ENCODE measurements around the gene CYP24A1. TPM values are rescaled to one million over a fixed set of nuclear protein-coding genes. Genes with fewer than 3 reads are reported as not detected.

Gene CYP24A1
- total and polyA plus RNA-seq, 2 donors (not counting 3 experiments of a cell fraction or from before 2014, with no cell fraction given): not detected

- Histone ChIP-seq H3K9me3 (replicated peaks; ENCODE audit: control insufficient read depth, insufficient read depth, low read length) (no peaks in the 10 kb centered on the region), H3K4me2 (ENCODE audit: insufficient read depth, low read length) (no peak overlapping the region), H3K9ac (replicated peaks; ENCODE audit: extremely low read depth, insufficient read depth, low read length) (no peak overlapping the region), H3K27ac (ENCODE audit: insufficient read depth, low read depth, low read length) (no peak overlapping the region), H3K36me3 (ENCODE audit: control insufficient read depth in 2 of 2, extremely low read depth in 1 of 2, insufficient read depth in 2 of 2, low read length in 2 of 2) (no peaks in the 10 kb centered on the region), H3K4me3 (replicated peaks in 1 of 3; ENCODE audit: insufficient read depth in 1 of 3, low read depth in 1 of 3, low read length in 3 of 3) (no peak overlapping the region), H3K79me2 (ENCODE audit: control insufficient read depth, insufficient read depth, low read length) (peaks cover 15% of the 10 kb centered on the region), H2AFZ (ENCODE audit: low read depth, low read length) (no peak overlapping the region), H3K9me1 (replicated peaks; ENCODE audit: control insufficient read depth, extremely low read depth, insufficient read depth, low read length) (no peaks in the 10 kb centered on the region), H3K27me3 (ENCODE audit: control insufficient read depth in 2 of 2, insufficient read depth in 2 of 2, low read length in 2 of 2) (no peaks in the 10 kb centered on the region), H4K20me1 (replicated peaks; ENCODE audit: control insufficient read depth, extremely low read depth, insufficient read depth, low read length) (no peaks in the 10 kb centered on the region), H3K4me1 (ENCODE audit: control insufficient read depth, extremely low read depth, insufficient read depth, low read length) (peaks cover 8% of the 10 kb centered on the region)
- intact Hi-C loops (cut with micrococcal nuclease): no loop called here
- CTCF ChIA-PET: interaction anchor here (1.2 to 2.3 kb wide), 4 partner anchors 12 to 108 kb away, joined by 3 to 9 read pairs (median 4); no protein-coding TSS in a partner anchor
- POLR2A ChIA-PET: no interaction called here
- BruUV-seq (replicated peaks): no TSS peak
- no peak for TF ChIP-seq MYC (IDR thresholded peaks at IDR 0.05; ENCODE audit: low read depth, low read length)
- TF ChIP-seq EZH2 (IDR thresholded peaks at IDR 0.05; ENCODE audit: borderline replicate concordance, low read depth, low read length, severe bottlenecking): no peak
- TF ChIP-seq CTCF (IDR thresholded peaks at IDR 0.05; ENCODE audit: extremely low read depth in 1 of 2, insufficient read depth in 1 of 2, low read depth in 1 of 2, low read length in 2 of 2): no peak
- no peak for TF ChIP-seq MAX (IDR thresholded peaks at IDR 0.05; ENCODE audit: insufficient read depth, insufficient read length)
- TF ChIP-seq FOS (IDR thresholded peaks at IDR 0.05; ENCODE audit: borderline replicate concordance, insufficient read depth, low read length): no peak
- TF ChIP-seq JUN (IDR thresholded peaks at IDR 0.05; ENCODE audit: borderline replicate concordance, insufficient read depth, insufficient read length, low read depth): no peak
- TF ChIP-seq POLR2AphosphoS5 (IDR thresholded peaks at IDR 0.05; ENCODE audit: insufficient read depth, low read depth, low read length): no peak
- no peak for TF ChIP-seq GATA2 (IDR thresholded peaks at IDR 0.05; ENCODE audit: insufficient read depth, insufficient read length, low read depth, low read length)
- no peak for TF ChIP-seq POLR2A (IDR thresholded peaks at IDR 0.05; ENCODE audit: low read depth, low read length)
- FAIRE-seq: no peak
- dilution Hi-C loops (cut with MboI; ENCODE audit: extremely low pct_ligation_motif_present, low sequenced_read_pairs): no loop called here
- DNase-seq (ENCODE audit: low read depth, low spot score): no peak
Observed at GRCh38 chr20:54204481-54204880, 30.7 kb upstream of the CYP24A1 start.
